HEK293 (cell line): Measurements from ENCODE around the gene MKLN1.

ENCODE experiments used
- CTCF ChIP-seq: fragments of 450-650 bp; formaldehyde crosslinking; IDR thresholded peaks from 2 replicates; pipeline ENCODE4 v1.5.1; 2016; ENCODE audit warnings: missing biosample characterization, missing genetic modification characterization
- ELK4 ChIP-seq: IDR thresholded peaks from 2 replicates; pipeline ENCODE4 v1.6.1; 2011; ENCODE audit warnings: mild to moderate bottlenecking, low read depth, low read length, borderline replicate concordance
- PBX3 ChIP-seq: sonication (generic); formaldehyde crosslinking; IDR thresholded peaks from 2 replicates; pipeline ENCODE4 v1.8.1; 2022; ENCODE audit warnings: mild to moderate bottlenecking, moderate library complexity, missing genetic modification reagents
- ZBTB26 ChIP-seq: fragments of 450-650 bp; formaldehyde crosslinking; optimal IDR thresholded peaks from 2 replicates; pipeline ENCODE3; 2016; ENCODE audit warnings: missing biosample characterization, mild to moderate bottlenecking, missing genetic modification characterization
- ZBTB48 ChIP-seq: fragments of 450-650 bp; formaldehyde crosslinking; IDR thresholded peaks from 2 replicates; pipeline ENCODE4 v1.5.1; 2016; ENCODE audit warnings: missing biosample characterization, missing genetic modification characterization
- ZNF146 ChIP-seq: fragments of 450-650 bp; formaldehyde crosslinking; IDR thresholded peaks from 2 replicates; pipeline ENCODE4 v1.5.1; 2016; ENCODE audit warnings: missing biosample characterization, missing genetic modification characterization
- ZNF155 ChIP-seq: fragments of 450-650 bp; formaldehyde crosslinking; IDR thresholded peaks from 2 replicates; pipeline ENCODE4 v1.5.1; 2016; ENCODE audit warnings: missing biosample characterization, missing genetic modification characterization
- ZNF341 ChIP-seq: fragments of 450-650 bp; formaldehyde crosslinking; IDR thresholded peaks from 2 replicates; pipeline ENCODE4; 2016; ENCODE audit warnings: low read depth, missing biosample characterization, missing genetic modification characterization
- ZNF514 ChIP-seq: fragments of 450-650 bp; formaldehyde crosslinking; IDR thresholded peaks from 2 replicates; pipeline ENCODE4 v1.5.1; 2016; ENCODE audit warnings: missing biosample characterization, missing genetic modification characterization
- ZNF701 ChIP-seq: fragments of 450-650 bp; formaldehyde crosslinking; IDR thresholded peaks from 2 replicates; pipeline ENCODE4 v1.5.1; 2016; ENCODE audit warnings: missing biosample characterization, missing genetic modification characterization
- ZNF707 ChIP-seq: fragments of 450-650 bp; formaldehyde crosslinking; IDR thresholded peaks from 2 replicates; pipeline ENCODE4 v1.5.1; 2016; ENCODE audit warnings: missing biosample characterization, missing genetic modification characterization

GRCh38 chr7:131518626-131519025, 190.9 kb downstream of the MKLN1 start:
- no peak for TF ChIP-seq ZBTB26 (tag by site-specific recombination)
- no peak for TF ChIP-seq ZNF514 (tag by site-specific recombination)
- TF ChIP-seq ZBTB48 (tag by site-specific recombination): no peak
- TF ChIP-seq ZNF341 (tag by site-specific recombination): no peak
- TF ChIP-seq ZNF146 (tag by site-specific recombination): no peak
- TF ChIP-seq ZNF701 (tag by site-specific recombination): no peak
- no peak for TF ChIP-seq ZNF155 (tag by site-specific recombination)
- TF ChIP-seq ZNF707: no peak
- TF ChIP-seq CTCF (tag by site-specific recombination): no peak
- no peak for TF ChIP-seq PBX3 (CRISPR knock-in tag)
- no peak for TF ChIP-seq ELK4
